Measurements from ENCODE around the gene YBX3.

Gene YBX3

GRCh38 chr12:10722502-10722904 is 620 bp downstream of the YBX3 start:
- in situ Hi-C loops (cut with HindIII; ENCODE audit: low sequenced_read_pairs): no loop called here

GRCh38 chr12:10721651-10722501 is 1.2 kb downstream of the YBX3 start:
- in situ Hi-C loops (cut with HindIII; ENCODE audit: low sequenced_read_pairs): no loop called here

- in situ Hi-C loops (cut with HindIII; ENCODE audit: low sequenced_read_pairs): no loop called here
Observed at GRCh38 chr12:10720974-10721650, 2.0 kb downstream of the YBX3 start.

GRCh38 chr12:10719482-10719881 is 3.6 kb downstream of the YBX3 start:
- in situ Hi-C loops (cut with HindIII; ENCODE audit: low sequenced_read_pairs): no loop called here

GRCh38 chr12:10718279-10718821 is 4.8 kb downstream of the YBX3 start:
- in situ Hi-C loops (cut with HindIII; ENCODE audit: low sequenced_read_pairs): no loop called here

GRCh38 chr12:10717410-10717809 is 5.7 kb downstream of the YBX3 start:
- in situ Hi-C loops (cut with HindIII; ENCODE audit: low sequenced_read_pairs): no loop called here

GRCh38 chr12:10716704-10717315 is 6.3 kb downstream of the YBX3 start:
- in situ Hi-C loops (cut with HindIII; ENCODE audit: low sequenced_read_pairs): no loop called here

- in situ Hi-C loops (cut with HindIII; ENCODE audit: low sequenced_read_pairs): no loop called here
Observed at GRCh38 chr12:10716277-10716676, 6.8 kb downstream of the YBX3 start.

- in situ Hi-C loops (cut with HindIII; ENCODE audit: low sequenced_read_pairs): no loop called here
Observed at GRCh38 chr12:10715491-10715890, 7.6 kb downstream of the YBX3 start.

GRCh38 chr12:10709808-10710207 is 13.3 kb downstream of the YBX3 start:
- in situ Hi-C loops (cut with HindIII; ENCODE audit: low sequenced_read_pairs): no loop called here

GRCh38 chr12:10708862-10709261 is 14.3 kb downstream of the YBX3 start:
- in situ Hi-C loops (cut with HindIII; ENCODE audit: low sequenced_read_pairs): no loop called here

GRCh38 chr12:10705655-10706054 is 17.5 kb downstream of the YBX3 start:
- in situ Hi-C loops (cut with HindIII; ENCODE audit: low sequenced_read_pairs): no loop called here

- in situ Hi-C loops (cut with HindIII; ENCODE audit: low sequenced_read_pairs): no loop called here
Observed at GRCh38 chr12:10701843-10702242, 21.3 kb downstream of the YBX3 start.

- in situ Hi-C loops (cut with HindIII; ENCODE audit: low sequenced_read_pairs): no loop called here
Observed at GRCh38 chr12:10701131-10701681, 21.9 kb downstream of the YBX3 start.

GRCh38 chr12:10700581-10700980 is 22.5 kb downstream of the YBX3 start:
- in situ Hi-C loops (cut with HindIII; ENCODE audit: low sequenced_read_pairs): no loop called here

- in situ Hi-C loops (cut with HindIII; ENCODE audit: low sequenced_read_pairs): no loop called here
Observed at GRCh38 chr12:10697862-10698261, 25.3 kb downstream of the YBX3 start.

- in situ Hi-C loops (cut with HindIII; ENCODE audit: low sequenced_read_pairs): no loop called here
Observed at GRCh38 chr12:10697156-10697555, 26.0 kb downstream of the YBX3 start.

GRCh38 chr12:10690906-10691305 is 32.2 kb downstream of the YBX3 start:
- in situ Hi-C loops (cut with HindIII; ENCODE audit: low sequenced_read_pairs): no loop called here

GRCh38 chr12:10689146-10689545 is 34.0 kb downstream of the YBX3 start:
- in situ Hi-C loops (cut with HindIII; ENCODE audit: low sequenced_read_pairs): no loop called here

- in situ Hi-C loops (cut with HindIII; ENCODE audit: low sequenced_read_pairs): no loop called here
Observed at GRCh38 chr12:10688042-10688441, 35.1 kb downstream of the YBX3 start.

GRCh38 chr12:10673659-10674384 is 49.3 kb downstream of the YBX3 start, which contains the start of gene STYK1:
TSS of gene STYK1 (minus strand) at chr12:10674052. CDS start at chr12:10634618, 39,434 bp downstream.
- in situ Hi-C loops (cut with HindIII; ENCODE audit: low sequenced_read_pairs): no loop called here
